ENCODE measurements around the gene PKDCC.

GRCh38 chr2:42044939-42045338, 2.9 kb upstream of the PKDCC start:
- no peak for TF ChIP-seq POLR2A (IDR thresholded peaks at IDR 0.05)
- TF ChIP-seq CTCF (IDR thresholded peaks at IDR 0.05), result no peak
- TF ChIP-seq POLR2AphosphoS5 (IDR thresholded peaks at IDR 0.05), result no peak
